Measurements from ENCODE around the gene ANKRD13A. TPM values are rescaled to one million over a fixed set of nuclear protein-coding genes. Genes with fewer than 3 reads are reported as not detected.

Gene ANKRD13A
- total and polyA plus RNA-seq, 2 experiments from 2014 or later = 5.7 to 25.6 TPM

- peaks cover 25% of the 10 kb centered on the region for H3K79me2 ChIP-seq (replicated peaks; ENCODE audit: insufficient read depth)
- DNase-seq (ENCODE audit: low spot score) (no peak), ATAC-seq (no peak)
- 0 out of 2 replicates have a peak, but pooled peaks cover 2% of the 10 kb centered on the region for H3F3A ChIP-seq (replicated peaks; ENCODE audit: low read depth)
- peak overlapping the region; percentile 93 for H2AFZ ChIP-seq
- no peaks in the 10 kb centered on the region; the same call in 1 of the 2 replicates for H3K36me3 ChIP-seq (ENCODE audit: insufficient read depth)
- H4K20me1 ChIP-seq (replicated peaks; ENCODE audit: insufficient read depth) = peaks cover 12% of the 10 kb centered on the region
- H3K4me1 ChIP-seq (ENCODE audit: insufficient read depth) = peaks cover 20% of the 10 kb centered on the region
- TF ChIP-seq ZNF462 (CRISPR knock-in tag; IDR thresholded peaks at IDR 0.05) (no peak), STAT1 (IDR thresholded peaks at IDR 0.05; ENCODE audit: unreplicated experiment) (no peak), JUNB (IDR thresholded peaks at IDR 0.05; ENCODE audit: unreplicated experiment) (no peak), CREB1 (CRISPR knock-in tag; IDR thresholded peaks at IDR 0.05; ENCODE audit: low read depth) (no peak), EZH2 (IDR thresholded peaks at IDR 0.05; ENCODE audit: low read depth, unreplicated experiment) (no peak)
- TF ChIP-seq, protein P1, sequence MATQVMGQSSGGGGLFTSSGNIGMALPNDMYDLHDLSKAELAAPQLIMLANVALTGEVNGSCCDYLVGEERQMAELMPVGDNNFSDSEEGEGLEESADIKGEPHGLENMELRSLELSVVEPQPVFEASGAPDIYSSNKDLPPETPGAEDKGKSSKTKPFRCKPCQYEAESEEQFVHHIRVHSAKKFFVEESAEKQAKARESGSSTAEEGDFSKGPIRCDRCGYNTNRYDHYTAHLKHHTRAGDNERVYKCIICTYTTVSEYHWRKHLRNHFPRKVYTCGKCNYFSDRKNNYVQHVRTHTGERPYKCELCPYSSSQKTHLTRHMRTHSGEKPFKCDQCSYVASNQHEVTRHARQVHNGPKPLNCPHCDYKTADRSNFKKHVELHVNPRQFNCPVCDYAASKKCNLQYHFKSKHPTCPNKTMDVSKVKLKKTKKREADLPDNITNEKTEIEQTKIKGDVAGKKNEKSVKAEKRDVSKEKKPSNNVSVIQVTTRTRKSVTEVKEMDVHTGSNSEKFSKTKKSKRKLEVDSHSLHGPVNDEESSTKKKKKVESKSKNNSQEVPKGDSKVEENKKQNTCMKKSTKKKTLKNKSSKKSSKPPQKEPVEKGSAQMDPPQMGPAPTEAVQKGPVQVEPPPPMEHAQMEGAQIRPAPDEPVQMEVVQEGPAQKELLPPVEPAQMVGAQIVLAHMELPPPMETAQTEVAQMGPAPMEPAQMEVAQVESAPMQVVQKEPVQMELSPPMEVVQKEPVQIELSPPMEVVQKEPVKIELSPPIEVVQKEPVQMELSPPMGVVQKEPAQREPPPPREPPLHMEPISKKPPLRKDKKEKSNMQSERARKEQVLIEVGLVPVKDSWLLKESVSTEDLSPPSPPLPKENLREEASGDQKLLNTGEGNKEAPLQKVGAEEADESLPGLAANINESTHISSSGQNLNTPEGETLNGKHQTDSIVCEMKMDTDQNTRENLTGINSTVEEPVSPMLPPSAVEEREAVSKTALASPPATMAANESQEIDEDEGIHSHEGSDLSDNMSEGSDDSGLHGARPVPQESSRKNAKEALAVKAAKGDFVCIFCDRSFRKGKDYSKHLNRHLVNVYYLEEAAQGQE (IDR thresholded peaks at IDR 0.05; ENCODE audit: unreplicated experiment) = no peak
- Mint-ChIP-seq H3K9me3 (no peaks in the 10 kb centered on the region), H3K36me3 (ENCODE audit: low read depth) (no peaks in the 10 kb centered on the region; the same call in 2 of the 3 replicates), H3K4me1 (peaks cover 19% of the 10 kb centered on the region), H3K4me3 (peak overlapping the region; percentile 94), H3K27me3 (ENCODE audit: insufficient read depth, low read depth, poor library complexity) (peaks cover 10% of the 10 kb centered on the region), H3K27ac (no peak overlapping the region)
- peak overlapping the region; percentile 89 for H3K4me2 ChIP-seq
- H3K4me3 ChIP-seq = peak overlapping the region; percentile 88
- H3K27me3 ChIP-seq (ENCODE audit: insufficient read depth) = peaks cover 7% of the 10 kb centered on the region
- no peak overlapping the region for H3K27ac ChIP-seq (ENCODE audit: low read depth)
- 0 out of 2 replicates have a peak, but pooled peaks cover 3% of the 10 kb centered on the region for H3K9me2 ChIP-seq (ENCODE audit: insufficient read depth)
Measured at GRCh38 chr12:109995361-109995685, 3.9 kb upstream of the ANKRD13A start.

Measured in GM23338 (cell line).